HG02571 (cell line): Measurements from ENCODE around the gene RMC1.
A peak's percentile ranks its signal among the peaks of the same experiment; 100 is the strongest.
"Not testable (repeated sequence)": the region's sequence is repeated elsewhere in the genome, so short reads cannot be mapped to it uniquely, and the experiment has no call there.

Experiments
- ATAC-seq: cut with Tn5 transposase; IDR thresholded peaks from one replicate; pipeline ENCODE4 v1.9.1; 2021; ENCODE audit warnings: mild to moderate bottlenecking, moderate library complexity; ENCODE audit not compliant: unreplicated experiment

Gene RMC1

DNA sequence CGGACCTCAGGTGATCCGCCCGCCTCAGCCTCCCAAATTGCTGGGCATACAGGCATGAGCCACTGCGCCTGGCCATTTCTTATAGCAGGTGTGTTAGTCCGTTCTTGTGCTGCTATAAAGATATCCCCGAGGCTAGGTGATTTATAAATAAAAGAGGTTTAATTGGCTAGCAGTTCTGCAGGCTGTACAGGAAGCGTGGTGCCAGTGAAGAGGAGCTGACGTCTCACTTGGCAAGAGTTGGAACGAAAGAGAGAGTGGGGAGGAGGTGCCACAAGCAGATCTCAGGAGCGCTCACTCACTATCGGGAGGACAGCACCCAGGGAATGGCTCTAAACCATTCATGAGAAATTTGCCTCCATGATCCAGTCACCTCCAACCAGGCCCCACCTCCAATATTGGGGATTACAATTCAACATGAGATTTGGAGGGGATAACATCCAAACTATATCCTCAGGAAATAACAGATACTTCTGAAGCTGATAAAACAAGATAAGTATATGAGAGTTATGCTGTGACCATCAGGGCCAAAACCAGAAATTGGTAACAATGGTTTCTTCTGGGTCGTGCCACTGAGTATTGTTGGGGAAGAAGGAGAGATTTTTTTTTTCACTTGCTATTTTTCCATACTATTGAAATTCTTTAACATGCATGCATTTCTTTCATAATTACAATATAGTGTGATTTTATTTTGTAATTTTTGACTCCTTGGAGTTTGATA is 7.4 kb upstream of the RMC1 start:
- no peak for ATAC-seq

DNA sequence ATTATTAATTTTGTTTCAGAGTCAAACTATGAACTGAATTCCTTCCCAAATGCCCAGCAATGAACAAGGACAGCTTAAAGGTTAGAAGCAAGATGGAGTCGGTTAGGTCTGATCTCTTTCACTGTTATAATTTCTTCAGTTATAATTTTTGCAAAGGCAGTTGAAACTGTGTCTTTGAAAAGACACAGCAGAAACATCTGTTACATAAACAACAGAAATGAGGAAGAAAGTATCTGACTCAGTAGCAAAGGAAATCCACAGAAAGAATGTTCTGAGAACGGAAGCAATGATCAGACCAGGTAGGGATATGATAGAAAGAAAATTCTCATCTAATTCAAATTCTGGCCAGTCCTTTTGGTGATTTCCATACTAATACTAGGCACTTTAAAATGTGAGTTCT is 5.2 kb upstream of the RMC1 start:
- ATAC-seq = no peak

GRCh38 chr18:23498877-23499276 is 4.4 kb upstream of the RMC1 start:
- no peak for ATAC-seq

GRCh38 chr18:23499291-23499781 is 4.0 kb upstream of the RMC1 start:
- ATAC-seq = no peak

DNA sequence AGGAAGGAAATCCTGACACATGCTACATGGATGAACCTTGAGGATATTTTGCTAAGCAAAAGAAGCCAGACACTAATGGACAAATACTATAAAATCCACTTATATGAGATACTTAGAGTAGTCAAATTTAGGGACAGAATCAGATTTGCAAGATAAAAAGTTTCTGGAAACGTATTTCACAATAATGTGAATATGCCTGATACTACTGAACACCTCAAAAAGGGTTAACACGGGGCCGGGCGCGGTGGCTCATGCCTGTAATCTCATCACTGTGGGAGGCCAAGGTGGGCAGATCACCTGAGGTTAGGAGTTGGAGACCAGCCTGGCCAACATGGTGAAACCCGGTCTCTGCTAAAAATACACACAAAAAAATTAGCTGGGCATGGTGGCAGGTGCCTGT is 1.7 kb upstream of the RMC1 start:
- ATAC-seq = no peak

DNA sequence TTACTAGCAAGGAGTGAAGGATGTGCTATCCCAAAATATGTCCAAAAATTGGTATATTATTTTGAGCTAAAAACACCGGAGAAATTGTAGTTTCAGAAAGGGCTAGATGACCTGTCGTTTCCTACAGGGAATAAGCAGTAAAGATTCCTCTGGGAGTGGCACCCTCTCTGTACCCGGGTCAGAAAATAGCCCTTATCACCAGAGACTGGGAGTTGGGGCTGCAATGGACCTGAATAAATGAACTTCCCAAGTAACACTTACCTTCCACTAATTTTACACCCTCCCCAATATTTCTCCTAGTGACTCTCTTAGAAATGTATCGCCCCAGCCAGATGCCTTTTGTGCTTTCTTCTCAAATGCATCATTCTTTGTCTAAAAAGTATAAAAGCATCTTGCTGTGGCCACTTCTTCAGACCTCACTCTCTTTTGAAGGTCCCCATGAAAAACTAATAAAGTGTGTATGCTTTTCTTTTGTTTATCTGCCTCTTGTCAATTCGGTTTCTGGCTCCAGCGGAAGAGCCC is 734 bp upstream of the RMC1 start:
- ATAC-seq = no peak

- ATAC-seq = no peak
Observed at GRCh38 chr18:23503963-23504344, 643 bp downstream of the RMC1 start.

DNA sequence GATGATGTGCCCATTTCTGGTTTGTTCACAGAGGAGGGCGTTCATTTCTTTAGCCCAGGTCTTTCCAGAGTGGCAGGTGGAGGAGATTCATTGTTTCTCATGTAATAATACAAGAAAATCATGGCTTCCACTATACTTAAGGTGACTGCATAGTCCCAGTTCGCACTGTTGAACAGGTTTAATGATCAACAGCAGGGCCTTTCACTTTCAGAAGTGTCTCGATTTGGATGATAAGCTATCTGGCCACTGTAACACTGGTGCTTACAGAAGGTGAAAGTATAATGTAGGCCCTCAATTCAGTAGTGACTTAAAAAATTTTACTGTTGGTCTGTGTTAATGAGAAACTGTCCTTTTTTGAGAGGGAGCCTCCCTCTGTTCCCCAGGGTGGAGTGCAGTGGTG is 1.4 kb downstream of the RMC1 start:
- ATAC-seq = peak; percentile 41

- ATAC-seq = no peak
Observed at GRCh38 chr18:23506393-23506792, 3.1 kb downstream of the RMC1 start.

- not testable (repeated sequence) for ATAC-seq
Observed at GRCh38 chr18:23510923-23511322, 7.6 kb downstream of the RMC1 start.

- ATAC-seq = not testable (repeated sequence)
Observed at GRCh38 chr18:23512216-23512615, 8.9 kb downstream of the RMC1 start.

DNA sequence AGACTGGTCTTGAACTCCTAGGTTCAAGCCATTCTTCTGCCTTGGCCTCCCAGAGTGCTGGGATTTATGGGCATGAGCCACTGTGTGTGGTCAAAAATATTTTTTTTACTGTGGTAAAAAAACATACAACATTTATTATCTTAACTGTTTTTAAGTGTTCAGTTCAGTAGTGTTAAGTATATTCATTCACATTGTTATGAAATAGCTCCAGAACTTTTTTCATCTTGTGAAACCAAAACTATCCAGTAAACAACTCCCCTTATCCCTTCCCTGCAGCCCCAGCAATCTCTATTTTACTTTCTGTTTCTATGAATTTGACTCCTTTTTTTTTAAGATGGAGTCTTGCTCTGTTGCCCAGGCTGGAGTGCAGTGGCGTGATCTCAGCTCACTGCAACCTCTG is 9.3 kb downstream of the RMC1 start:
- ATAC-seq = no peak

DNA sequence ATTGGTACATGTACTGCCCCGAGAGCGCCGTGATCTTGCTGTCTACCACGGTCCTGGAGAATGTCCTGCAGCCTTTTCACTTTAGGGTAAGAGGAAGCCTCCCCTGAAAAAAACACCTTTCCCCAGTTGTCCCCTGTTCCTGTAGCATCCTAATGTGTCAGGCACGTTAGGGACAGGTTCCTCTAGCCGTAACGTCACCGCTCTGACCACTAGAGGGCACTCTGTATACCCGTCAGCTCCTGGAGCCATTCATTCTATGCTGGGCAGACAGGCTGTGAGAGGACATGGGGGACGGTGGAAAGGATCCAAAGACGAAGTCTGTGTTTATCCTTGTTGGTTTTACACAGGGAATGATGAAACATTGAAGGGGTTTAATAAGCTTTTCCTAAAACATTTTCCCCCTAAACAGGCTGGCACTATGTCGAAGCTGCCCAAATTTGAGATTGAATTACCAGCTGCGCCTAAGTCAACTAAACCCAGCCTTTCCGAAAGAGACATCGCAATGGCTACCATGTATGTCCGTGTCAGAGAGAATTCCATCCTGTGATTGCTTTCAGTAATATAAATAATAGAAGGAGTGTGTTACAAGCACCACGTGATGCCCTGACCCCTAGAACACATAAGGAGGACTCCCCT is 12.7 kb downstream of the RMC1 start:
- peak; percentile 84 for ATAC-seq

GRCh38 chr18:23519734-23520133 is 16.4 kb downstream of the RMC1 start:
- ATAC-seq = no peak

DNA sequence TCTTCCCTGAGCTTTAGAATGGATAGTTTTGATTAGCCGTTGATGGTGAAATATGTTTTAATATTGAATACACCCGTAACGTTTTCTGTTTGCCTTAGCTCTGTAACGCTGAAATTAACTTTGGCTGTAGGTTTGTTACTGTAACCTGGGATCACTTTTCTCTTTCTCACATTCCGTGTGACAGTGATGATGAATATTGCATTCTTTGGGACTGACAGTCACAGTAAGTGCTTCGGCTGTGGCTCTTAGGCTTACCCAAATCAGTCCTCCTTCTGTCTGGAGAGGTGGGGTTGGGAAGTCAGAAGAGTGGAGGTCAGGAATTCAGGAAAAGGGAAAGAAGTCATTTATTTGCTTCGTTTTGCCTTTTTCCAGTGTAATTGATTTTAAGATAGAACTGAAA is 18.0 kb downstream of the RMC1 start:
- ATAC-seq = no peak

GRCh38 chr18:23521907-23522306 is 18.6 kb downstream of the RMC1 start:
- no peak for ATAC-seq

GRCh38 chr18:23523429-23524212 is 20.3 kb downstream of the RMC1 start:
- no peak for ATAC-seq

DNA sequence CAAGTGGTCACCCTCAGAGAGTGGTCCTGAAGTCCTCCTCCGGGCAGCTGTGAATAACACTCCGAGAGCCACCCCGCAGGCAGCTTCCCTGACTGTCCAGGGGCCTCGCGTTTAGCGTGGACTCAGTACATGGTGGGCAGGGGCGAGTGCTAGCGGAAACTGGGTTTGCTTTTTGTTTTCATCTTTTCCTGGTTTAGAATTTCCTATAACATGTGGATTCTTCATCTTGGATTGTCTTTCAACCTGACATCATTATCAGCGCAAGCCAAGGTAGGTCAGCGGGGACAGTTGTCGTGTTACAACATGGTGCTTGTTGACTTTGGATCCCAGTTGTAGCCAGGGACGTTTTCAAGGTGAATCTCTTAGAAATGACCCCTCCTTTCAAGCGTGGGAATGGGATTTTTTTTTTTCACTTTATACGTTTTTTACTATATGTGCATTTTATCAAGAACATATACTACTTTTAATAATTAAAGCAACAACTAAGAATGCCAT is 20.9 kb downstream of the RMC1 start:
- ATAC-seq = no peak

GRCh38 chr18:23526501-23527063 is 23.3 kb downstream of the RMC1 start:
- ATAC-seq = no peak

DNA sequence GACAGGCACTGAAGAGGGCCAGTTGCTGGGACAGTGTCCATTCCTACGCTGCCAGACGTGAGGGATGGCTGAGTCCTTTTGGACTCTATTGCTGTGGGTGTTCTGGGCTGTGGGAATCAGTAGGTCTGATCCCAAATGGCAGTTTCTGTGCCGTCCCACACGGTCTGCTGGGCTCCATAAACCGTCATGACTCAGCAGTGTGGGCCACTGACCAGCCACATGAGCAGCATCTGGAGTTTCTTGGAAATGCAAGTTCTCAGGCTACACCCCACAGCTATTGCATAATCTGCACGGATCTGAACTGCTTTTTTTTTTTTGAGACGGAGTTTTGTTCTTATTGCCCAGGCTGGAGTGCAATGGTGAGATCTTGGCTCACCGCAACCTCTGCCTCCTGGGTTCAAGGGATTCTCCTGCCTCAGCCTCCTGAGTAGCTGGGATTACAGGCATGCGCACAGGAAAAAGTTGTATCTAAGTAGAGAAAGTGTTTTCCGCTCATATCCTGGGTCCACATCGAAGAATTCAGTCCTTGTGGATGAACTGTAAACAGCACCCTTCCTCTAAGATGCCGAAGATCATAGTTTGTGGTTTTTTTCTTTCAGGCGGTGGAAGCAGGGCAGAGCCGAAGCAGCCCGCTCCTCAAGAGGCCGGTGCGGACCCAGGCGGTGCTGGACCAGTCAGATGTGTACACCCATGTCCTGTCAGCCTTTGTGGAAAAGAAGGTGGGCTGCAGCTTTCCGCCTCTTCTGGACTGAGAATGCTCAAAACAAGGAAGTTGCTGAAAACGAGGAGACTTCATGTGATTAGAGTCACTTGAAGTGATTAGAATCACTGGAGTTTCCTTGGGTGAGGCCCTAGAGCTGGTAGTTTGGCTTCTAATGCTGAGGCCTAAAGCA is 25.5 kb downstream of the RMC1 start:
- no peak for ATAC-seq
